Head of caudate nucleus (tissue), 42 donors: ENCODE results near the gene COL23A1.
"Not testable (repeated sequence)": the region's sequence is repeated elsewhere in the genome, so short reads cannot be mapped to it uniquely, and the experiment has no call there.

Source experiments
- DNase-seq, 42 donors: peaks; one replicate each; pipeline versions ENCODE4 v3.0.0 to v3.0.0-alpha.2; 2020 to 2021; ENCODE audit warnings: mixed read lengths in 7 of 42
- intact Hi-C: fragments of 100-400 bp; cut with DNase I; formaldehyde crosslinking; loops from one replicate; pipeline ENCODE4 v1.15.0; 2022

Gene COL23A1

DNA sequence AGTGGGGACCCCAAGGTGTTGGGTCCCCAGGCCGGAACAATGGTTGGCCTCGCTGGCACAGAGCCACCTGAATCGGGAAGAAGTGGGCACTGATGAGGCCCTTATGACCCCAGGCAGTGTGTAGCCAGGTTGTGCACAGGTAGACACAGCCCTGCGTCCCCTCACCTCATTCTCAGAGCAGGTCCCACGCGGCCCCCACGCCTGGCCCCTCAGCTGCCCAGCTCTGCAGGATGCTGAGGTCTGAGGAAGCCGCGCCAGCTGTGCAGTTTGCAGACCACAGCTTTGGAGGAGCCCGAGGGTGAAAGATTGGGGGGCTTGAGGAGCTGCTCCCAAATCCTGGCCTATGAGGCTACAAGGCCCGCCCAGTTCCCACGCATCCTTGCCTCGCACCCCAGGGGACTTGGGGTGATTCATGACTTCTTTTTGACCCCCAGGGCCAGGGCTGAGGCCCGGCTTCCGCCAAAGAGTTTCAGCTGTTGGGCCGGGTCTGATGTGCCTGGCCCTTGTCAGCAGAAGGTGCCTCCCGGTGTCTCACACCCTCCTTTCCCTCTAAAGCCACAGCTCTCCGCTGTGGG, 269.8 kb downstream of the COL23A1 start:
- intact Hi-C loops, result no loop called here
- DNase-seq, result no peak

DNA sequence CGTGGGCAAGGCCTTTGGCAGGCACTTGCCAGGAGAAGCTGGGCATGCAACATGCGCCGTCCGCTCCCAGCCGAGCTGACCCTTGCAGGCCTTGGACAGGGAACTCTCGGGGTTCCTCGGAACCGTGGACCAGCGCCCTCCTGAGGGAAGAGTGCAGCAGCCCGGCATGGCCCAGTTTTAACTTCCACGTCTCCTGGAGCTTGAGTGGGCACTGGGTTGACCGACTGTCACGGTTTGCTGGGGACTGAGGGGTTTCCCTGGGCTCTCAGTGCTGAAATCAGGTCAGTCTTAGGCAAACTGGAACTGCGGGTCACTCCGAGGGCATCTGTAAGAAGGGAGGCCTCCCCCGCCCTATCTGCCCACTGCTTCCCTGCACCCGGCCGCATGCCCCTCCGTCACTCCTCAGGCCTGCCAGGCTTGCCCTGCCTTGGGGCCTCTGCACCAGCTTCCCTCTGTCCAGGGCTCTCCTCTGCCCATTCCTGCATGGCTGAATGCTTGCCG, 270.6 kb downstream of the COL23A1 start:
- intact Hi-C loops, result no loop called here
- no peak for DNase-seq

DNA sequence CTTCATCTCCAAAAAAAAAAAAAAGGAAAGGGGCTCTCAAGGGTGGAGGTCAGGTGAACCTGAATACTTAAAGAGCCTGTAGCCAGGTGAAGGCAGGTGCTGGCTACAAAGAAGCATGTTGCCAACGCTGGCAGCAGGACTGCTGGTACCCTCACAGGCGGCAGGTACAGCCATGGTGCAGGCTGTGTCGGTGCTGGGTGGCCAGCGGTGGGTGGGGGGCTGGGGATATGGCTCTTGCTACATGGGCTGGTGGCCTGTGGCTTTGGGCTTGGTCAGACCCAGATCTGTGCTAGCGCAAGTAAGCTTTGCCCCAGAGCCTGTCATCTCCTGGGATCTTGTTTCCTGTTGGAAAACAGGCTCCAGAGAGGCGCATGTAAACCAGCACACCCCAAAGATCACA, 271.3 kb downstream of the COL23A1 start:
- intact Hi-C loops, result no loop called here
- no peak for DNase-seq

DNA sequence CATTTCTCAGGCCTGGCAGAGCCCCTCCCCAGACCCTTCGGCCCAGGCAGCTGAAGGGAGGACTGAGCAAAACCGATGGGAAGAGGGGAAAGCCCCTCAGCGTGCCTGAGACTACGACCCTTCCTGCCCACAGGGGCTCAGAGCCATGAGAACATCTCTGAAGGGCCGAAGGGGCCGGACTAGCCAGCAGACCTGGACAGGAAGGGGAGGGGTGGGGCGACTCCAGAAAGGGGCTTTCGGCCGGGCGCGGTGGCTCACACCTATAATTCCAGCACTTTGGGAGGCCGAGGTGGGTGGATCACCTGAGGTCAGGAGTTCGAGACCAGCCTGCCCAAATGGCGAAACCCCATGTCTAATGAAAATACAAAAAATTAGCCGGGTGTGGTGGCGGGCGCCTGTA, 271.8 kb downstream of the COL23A1 start:
- no peak for DNase-seq
- intact Hi-C loops, result no loop called here

DNA sequence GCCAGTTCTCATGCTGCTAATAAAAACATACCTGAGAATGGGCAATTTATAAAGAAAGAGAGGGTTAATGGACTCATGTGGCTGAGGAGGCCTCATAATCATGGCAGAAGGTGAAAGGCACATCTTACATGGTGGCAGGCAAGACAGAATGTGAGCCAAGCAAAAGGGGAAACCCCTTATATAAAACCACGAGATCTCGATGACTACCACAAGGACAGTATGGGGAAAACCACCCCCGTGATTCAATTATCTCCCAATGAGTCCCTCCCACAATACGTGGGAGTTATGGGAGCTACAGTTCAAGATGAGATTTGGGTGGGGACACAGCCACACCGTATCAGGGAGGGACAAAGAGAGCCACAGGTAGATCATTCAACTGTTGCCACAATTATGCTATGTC, 272.5 kb downstream of the COL23A1 start:
- not testable (repeated sequence) for DNase-seq

DNA sequence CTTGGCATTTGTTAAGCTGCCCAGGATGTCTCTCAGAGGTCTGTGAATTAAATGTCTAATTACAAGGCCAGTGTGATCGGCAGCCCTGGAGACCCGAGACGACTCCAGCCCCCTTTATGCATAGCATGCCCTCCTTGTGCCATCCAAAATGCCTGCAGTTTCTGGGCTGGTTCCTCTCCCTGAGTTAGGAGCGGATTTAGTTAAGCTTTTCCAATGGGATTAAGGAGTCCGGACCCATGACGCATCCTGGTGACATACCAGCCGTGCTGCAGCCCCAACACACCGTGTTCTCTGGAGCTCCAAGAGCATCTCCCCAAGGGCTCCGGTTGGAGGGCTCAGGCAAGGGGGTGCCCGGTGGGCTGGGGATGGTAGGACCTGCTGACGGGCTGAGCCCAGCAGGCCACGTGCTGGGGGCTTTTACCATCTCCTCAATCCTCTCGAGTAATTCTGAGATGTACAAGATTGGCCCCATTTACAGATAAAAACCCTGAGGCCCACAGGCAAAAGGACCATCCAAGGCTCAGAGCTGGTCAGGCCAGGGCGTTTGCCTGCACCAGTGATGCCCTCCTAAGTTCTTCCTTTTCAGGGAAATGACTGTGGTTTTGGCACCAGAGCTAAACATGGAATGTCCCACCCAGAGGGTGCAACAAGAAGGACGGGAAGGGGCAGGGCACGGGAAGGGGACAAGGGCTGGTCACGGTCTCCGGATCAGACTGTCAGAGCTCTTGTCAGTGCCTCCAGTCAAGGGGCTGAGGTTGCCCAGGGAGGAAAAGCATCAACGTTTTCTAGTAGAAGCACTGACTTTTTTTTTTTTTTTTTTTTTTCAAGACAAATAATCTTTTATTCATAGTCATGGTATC, 275.0 kb downstream of the COL23A1 start:
- intact Hi-C loops, result no loop called here
- DNase-seq, result no peak

More for the DNA sequence above, 272.5 kb downstream of the COL23A1 start:
- intact Hi-C loops, result not testable (repeated sequence)

DNA sequence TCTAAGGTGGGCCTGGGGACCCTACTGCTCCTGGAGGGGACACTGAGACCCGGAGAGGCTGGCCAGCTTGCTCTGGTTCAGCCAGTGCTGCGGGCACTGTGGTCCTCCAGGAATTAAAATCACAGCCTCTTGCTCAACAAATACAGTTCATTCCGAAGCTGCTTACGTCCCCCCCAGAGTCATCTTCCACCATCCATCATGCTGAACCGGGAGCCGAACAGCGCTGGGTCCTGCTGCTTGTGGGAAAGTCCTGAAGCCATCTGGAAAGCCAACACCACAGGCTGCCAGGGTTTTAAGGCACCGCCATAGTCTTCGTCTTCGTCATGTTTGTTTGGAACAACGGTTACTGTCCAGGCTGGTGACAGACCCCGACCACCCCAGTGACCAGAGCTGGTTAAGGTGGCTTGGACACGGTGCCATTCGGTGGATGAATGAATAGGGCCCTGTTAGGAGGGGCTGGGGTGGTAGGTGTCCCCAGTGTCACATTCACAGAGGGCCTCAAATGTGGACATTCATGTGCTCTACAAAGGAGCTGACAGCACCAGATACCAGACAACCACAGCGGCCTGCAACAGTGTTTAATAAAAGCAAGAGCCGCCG, 276.0 kb downstream of the COL23A1 start:
- intact Hi-C loops, result no loop called here
- DNase-seq, result no peak

DNA sequence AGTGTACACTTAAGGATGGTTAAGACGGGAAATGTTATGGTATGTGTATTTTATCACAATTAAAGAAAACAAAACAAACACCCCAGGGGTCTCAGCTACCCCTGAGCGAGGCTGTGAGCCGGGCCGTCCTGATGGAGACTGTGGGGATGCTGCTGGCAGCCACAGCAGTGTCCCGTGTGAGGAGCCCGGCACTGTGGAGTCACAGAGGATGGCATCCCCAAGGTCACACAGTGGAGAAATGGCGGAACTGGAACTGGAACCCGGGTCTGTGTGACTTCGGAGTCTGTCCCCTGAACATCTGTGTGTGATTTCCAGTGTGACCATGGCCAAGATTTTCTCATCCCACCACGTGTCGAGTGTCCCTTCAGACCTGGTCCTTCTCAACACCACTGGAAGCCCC, 276.9 kb downstream of the COL23A1 start:
- no peak for DNase-seq
- intact Hi-C loops, result no loop called here

DNA sequence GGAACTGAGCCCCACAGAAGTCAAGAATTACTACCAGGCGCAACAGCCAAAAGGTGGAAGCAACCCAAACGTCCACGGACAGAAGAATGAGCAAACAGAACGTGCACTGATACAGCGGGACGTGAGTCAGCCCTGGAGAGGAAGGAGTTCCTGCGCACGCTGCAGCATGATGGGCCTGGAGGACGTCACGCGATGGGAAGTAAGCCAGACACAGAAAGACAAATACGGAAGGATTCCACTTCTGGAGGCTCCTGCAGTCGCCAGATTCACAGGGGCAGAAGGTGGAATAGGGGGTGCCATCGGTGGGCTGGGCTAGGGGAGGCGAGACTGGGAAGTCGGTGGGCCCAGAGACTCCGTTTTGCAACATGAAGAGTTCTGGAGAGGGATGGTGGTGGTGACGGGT, 277.3 kb downstream of the COL23A1 start:
- intact Hi-C loops, result no loop called here
- no peak for DNase-seq

DNA sequence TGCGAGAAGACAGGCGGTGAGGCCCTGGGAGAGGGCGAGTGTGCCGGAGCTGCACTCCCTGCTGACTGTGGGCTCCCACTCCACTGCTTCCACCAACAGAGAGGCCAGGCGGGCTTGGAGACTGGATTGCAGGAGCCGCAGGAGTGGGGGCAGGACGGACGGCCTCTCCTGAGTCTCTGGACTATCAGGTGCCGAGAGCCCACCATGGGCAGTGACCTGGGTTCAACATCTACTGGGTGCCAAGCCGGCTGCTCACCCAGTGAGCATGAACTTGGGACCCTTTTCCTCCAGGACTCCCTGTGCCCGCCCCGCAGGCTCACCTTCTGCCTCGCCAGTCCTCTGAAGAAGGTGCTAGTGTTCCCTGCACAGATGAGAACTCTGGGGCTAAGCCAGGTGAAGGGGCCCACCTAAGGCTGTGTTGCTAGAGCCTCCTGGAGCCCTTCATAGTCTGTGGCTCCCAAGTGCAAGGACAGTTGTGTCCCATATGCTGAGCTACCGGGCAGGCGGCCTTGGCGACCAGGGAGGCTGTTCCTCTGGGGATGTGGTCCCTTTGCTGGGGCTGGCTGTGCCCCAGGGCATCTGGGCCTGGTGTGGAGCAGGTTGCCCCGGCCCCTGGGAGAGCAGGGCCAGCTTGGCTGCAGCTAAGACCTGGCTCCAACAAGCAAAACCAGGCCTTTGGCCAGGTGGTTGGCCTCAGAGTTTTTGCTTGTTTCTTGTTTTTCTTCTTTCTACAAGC, 279.9 kb downstream of the COL23A1 start:
- intact Hi-C loops, result no loop called here

DNA sequence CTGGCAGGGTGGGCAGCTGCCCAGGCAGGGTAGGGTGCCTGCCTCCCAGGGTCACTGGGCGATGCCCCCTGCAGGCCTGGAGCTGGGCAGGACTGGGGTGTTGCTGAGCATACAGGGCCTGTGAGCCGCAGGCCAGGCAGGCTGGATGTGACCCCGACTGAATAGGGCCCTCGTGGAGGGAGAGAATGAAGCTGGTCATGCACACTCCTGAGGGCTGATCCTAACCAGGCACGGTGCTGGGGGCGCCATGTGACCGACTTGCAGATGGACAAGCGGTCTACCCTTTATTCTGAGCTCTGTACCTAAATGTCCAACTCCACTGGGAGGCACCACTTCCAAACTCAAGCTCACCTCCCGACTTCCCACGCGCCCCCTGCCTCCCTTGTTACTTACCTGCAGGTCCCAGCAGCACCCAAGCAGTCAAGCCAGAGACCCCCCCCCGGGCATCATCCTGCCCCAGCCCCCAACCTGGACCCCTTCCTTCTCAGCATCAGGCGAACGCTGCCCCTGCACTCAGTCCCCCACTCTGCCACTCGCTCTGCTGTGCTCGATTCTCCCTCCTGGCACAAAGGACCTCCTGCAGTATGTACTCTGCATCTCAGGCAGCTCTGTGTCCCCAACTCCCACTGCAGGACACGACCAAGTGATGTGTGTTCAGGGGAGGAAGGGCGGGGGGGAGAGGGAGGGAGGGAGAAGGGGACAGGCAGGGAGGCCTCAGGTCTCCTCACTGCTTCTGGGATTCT, 280.8 kb downstream of the COL23A1 start:
- intact Hi-C loops, result no loop called here
- DNase-seq, result peak in 5 of 42 donors; percentile 10 to 43 (median 30)

More for the DNA sequence above, 279.9 kb downstream of the COL23A1 start:
- DNase-seq, result peak in 1 of 42 donors; percentile 4

DNA sequence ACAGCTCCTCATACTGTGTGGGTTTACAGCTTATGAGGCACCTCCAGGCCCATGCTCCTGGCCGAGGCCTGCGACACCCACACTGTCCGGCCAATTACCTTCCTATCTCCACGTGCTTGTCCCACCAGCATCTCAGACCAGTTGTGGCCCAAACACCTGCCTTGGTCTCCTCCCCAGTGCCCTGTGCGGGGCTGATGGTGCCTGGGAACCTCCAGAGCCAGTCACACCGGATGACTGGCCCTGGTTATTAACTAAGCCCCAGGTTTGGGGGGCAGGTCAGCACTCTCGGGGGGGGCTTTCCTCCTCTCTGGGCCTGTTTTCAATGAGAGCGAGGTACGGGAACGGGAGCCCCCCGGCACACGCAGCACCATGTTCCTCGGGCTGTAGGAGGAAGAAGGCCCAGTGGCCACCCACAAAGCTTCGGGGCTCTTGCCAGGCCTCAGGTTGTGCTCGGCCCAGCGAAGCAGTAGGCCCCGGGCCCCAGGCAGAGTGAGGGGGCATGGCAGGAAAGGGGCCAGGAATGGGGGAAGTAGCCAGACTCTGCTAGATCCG, 281.6 kb downstream of the COL23A1 start:
- peak in 4 of 42 donors; percentile 1 to 12 (median 4) for DNase-seq
- intact Hi-C loops, result no loop called here

DNA sequence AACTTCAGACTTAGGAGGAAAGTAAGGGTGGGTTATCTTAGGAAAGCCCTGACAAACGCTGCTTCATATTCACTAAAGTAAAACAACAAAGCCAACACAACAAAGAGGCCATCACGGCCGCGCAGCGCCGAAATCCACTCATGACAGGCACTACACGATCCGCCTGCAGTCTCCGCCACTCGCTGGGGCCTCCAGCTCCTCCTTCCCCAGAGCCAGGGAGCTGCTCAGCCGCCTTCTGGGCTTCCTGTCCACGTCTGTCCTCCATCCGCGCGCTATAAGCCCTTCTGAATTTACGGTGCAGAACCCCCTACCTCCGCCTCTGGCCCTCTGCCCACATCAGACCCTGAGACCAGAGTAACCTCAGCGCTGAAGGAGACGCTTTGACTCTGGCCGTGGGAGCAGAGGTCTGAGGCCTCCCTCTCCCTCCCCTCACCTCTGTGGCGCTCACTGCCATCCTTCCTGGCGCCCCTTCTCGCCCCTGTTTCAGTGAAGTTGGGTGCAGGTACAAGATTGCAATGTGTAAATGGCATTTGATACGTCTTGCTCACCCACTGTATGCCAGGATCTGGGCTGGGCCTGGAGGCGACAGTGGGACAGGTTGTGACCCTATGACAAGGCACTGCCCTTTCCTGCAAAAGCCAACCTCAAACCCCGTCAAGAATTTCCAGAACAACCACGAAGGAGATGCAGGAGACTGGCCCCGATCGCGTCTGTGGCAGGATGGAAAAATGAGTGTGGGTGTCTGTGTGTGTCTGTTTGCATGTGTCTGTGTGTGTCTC, 282.7 kb downstream of the COL23A1 start:
- intact Hi-C loops, result no loop called here
- DNase-seq, result peak in 4 of 42 donors; percentile 7 to 25 (median 8)

DNA sequence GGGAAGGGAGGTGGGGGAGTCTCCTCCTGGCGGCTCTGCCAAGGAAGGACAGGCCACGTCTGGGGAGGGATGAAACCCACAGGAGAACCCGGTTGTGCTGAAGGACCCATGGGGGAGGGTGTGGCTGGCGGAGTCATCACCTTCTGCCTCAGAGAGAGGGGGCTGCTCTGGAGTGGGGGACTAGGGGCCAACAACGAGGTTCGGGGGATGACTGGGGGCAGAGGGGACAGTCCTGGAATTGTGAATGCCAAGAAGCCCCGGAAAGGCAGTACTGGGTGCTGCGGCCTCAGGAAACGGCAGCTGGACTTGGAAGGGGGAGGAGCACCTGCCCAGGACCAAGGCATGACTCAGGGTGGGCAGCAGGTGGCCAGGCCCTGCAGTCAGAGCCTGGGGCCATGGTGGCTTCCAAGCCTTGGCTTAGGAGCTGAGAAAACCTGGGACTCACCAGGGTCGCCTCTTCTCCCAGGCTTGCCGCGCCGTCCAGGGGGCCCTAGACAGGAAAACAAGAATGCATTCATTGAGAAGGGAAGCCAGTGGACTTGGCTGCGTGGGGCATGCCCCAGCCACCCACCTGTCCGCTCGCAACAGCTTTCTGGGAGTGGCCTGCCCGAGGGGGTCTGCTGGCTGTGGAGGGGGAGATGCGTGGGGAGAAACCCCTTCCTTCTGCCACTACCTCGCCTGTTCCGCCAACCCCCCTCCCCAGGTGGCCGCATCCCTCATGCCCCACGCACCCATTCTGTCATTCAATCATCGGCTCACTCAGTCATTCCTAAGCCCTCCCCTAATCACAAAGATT, 283.6 kb downstream of the COL23A1 start:
- peak in 2 of 42 donors; percentile 4 to 18 for DNase-seq
- intact Hi-C loops, result no loop called here

DNA sequence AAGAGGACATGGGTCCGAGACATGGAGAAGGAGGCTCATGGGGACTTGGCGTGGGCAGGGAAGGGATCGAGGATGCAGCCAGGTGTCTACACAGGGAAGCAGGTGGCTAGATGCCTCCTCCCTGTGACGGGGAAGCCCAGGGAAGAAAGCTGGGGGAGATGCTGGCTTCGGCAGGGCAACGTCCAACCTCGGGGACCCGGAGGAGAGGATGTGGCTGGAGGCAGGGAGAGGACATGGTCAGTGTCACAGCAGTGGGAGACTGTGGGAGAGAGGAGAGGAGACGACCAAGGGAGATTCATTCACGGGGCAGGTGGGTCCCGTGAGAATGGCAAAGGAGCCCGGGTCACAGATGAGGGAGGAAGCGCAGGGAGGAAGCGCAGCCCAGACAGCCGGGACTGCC, 284.4 kb downstream of the COL23A1 start:
- intact Hi-C loops, result no loop called here
- DNase-seq, result peak in 2 of 42 donors; percentile 4 to 16

DNA sequence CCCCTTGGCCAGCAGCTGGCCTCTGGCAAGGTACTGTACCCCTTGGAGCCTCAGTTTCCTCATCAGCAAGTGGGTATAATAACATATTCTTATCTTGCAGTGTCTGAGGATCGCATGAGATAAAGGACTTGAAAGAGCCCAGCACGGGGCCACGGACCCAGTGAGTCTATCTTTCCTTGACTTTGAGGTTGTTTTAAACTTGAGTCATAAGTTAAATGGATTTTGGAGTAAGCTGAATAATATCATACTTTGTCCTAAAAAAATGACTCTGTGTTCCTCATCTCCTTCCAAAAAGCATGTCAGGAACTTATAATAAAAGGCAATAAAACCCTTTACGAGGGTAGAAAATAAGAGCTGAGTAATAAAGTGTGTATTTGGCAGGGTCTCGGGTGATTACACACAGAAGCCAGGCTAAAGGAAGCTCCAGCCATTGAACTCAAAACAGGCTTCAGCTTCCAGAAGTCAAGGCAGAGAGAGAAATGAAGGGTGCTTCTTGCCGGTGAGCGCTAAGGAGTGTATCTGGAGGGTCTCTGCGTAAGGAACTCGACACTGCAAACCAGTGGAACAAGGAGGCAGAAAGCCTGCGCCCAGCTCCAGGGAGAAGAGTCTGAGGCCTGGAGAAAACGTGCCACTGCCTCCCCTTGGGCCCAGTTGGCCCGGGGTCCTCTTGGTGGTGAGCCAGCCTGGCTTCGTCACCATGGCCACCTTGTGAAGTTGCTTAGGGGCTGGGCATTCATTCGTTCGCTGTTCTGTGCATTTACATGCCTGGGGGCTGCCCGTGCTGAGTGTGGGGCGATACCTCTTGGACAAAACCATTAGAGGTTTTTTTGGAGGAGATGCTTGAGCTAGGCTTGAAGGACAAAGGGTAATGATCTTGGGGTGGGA, 285.2 kb downstream of the COL23A1 start:
- peak in 2 of 42 donors; percentile 7 to 14 for DNase-seq
- intact Hi-C loops, result no loop called here
